ENCODE results near the gene THAP4.

The THAP4 gene

DNA sequence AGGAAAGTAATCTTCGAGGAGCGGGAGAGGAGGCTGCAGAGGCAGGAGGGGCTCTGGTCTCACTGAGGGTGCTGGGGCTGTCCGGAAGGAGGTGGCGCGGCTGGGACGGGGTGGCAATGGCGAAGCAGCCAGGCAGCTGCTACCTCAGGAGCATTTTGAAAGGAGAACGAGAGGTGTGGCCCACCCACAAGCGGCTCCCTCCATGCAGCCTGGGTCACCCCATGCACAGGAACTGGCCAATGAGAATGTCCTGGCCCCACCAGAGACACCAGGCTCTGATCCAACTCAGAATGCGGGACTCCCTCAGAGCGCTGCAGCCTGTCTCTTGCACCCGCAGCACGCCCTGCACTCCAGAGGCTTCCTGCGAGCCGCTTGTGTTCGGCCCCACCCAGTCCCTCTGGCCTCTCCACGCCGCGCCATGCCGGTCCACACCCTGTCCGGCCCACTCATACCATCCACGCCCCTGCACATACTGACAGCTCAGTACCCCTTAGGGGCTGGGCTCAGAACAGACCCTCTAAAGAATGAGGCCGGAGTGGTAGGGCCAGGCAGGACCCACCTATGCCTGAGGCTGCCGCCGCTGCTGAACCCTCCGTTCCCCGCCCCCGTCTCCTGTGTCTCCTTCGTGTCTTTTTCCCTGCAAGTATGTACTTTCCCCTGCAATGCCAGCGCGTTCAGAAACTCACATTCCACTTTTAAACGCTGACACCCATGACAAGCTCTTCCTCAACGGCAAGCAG is 84.8 kb downstream of the THAP4 start:
- DNase-seq (ENCODE audit: low read depth in 2 of 2, low spot score in 1 of 2), result no peak

DNA sequence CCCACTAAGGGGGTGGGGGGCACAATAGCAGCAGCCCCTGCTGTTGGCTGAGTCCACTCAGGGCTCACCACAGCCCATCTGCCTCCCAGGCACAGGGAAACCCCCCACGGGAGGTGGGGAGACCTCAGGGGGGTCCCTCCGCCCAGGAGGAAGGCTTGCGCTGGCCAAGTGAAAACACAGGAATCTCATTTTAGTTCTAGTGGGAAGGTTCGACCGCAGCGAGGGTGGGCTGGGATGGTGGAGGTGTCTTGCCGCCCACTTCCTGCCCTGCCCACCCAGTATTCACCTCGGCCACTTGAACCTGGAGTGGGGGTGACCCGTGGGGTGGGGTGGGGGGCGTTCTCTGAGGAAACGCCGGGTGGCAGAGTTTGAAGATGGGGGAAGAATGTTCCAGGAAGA is 85.4 kb downstream of the THAP4 start:
- no peak for DNase-seq (ENCODE audit: low read depth in 2 of 2, low spot score in 1 of 2)

DNA sequence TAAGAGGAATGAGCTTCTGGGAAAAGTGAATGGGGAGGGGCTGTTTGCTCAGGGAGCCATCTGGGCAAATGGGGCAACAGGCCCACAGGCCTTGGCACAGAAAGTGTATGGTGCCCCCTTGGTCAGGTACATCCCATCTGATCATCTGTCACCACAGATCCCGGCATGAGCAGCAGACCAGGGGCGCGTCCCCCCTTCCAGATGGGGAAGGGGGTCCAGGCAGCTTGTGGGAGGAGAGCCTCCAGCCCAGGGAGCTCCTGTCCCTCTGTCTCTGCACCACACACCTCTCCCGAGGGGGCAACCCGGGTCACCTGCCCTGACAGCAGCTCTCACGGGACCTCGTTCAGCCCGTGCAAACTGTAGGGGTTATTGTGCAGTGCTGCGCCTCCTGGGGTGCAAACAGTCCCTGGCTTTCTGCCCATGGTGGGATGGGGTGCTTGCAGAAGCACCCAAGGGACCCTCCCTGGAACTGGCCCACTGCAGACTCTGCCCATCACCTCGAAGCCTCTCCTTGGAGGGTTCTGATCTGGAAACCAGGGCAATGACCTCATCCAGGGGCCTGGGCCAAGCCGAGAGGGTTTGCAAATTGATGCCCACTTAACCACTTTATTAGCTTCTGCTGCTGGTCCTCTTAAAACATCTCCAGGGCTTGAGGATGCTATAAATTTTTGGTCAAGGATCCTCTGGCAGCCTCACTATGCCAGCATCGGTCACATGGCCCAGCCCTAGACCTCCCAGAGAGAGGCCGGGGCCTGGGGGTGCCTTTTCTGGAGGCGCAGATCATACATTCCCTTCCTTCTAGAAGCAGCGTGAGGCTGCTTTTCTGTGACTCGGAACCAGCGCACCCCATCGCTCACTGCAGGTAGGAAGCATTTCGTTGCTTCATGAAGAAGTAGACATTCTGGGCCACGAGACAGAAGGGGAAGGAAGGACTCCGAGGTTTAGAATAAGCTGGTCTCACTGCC is 86.1 kb downstream of the THAP4 start:
- no peak for DNase-seq (ENCODE audit: low read depth in 2 of 2, low spot score in 1 of 2)

DNA sequence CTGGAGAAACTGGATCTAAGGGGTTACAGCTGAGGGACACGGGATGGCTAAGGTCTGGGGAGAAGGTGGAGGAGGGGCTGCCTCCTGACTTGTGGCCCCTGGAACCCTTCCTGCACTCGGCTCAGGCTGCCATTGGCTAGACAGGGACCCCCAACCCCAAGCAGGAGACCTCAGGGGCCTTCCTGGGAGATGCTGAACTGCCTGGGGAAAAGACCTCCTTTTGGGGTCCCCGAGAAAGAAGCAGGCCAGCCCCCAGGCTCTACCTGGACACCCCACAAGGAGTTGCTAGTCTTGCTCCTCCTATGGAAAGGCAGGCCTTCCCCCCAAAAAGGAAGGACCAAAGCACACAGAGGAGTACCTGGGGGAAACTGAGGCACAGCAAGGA is 88.5 kb downstream of the THAP4 start:
- DNase-seq (ENCODE audit: low read depth in 2 of 2, low spot score in 1 of 2), result no peak

DNA sequence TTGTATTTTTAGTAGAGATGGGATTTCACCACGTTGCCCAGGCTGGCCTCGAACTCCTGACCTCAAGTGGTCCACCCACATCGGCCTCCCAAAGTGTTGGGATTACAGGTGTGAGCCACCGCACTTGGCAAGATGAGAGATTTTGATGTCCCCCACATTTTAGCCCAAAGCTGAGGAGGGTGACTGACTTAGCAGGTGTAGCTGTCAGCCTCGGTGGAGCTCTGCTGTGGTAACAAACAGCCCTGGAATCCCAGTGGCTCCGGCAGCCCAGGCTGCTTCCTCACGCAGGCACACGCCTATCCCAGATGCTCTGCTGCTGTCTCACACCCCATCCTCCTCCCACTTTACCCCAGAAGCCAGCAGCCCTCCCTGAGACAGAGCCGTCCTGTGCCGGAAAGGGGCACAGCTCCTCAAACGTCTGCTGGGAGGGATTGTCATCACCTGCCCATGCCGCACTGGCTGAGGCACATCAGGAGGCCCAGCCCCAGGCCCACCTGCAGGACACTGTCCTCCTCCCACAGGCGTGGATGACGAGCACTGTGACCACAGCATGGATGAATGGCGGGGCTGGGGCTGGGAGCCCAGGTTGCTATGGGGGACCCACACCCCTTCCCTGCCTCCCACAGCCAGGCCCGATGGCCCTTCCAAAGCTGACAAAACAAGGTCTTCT is 89.0 kb downstream of the THAP4 start:
- no peak for DNase-seq (ENCODE audit: low read depth in 2 of 2, low spot score in 1 of 2)

DNA sequence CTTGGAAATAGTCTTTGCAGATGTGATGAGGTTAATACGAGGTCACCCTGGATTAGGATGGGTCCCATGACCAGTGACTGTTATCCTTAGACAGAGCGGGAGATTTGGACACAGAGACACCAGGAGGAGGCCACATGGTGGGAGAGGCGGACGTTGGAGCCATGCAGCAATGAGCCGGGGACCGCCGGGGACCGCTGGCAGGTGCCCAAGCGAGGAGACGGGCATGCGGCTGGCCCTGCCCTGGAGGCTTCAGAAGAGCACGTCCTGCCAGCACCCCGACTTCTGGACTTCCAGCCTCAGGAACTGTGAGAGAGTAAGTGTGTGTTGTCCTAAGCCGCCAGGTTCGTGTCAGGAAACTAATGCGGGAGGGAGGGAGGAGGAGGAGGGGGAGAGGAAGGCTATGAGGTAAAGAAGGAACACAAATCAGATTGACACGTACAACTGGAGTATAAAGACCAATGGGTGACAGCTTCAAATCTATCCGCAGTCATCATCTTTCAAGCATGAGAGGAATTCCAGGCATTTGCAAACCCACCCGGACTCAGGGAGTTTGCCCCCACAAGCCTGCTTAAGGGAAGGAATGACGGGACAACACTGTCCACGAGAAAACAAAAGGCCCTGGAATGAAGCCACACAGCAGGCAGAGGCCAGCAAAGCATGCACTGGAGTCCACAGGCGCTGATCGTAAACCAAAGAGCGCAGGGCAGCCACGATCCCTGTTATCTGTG is 90.0 kb downstream of the THAP4 start:
- no peak for DNase-seq (ENCODE audit: low read depth in 2 of 2, low spot score in 1 of 2)

DNA sequence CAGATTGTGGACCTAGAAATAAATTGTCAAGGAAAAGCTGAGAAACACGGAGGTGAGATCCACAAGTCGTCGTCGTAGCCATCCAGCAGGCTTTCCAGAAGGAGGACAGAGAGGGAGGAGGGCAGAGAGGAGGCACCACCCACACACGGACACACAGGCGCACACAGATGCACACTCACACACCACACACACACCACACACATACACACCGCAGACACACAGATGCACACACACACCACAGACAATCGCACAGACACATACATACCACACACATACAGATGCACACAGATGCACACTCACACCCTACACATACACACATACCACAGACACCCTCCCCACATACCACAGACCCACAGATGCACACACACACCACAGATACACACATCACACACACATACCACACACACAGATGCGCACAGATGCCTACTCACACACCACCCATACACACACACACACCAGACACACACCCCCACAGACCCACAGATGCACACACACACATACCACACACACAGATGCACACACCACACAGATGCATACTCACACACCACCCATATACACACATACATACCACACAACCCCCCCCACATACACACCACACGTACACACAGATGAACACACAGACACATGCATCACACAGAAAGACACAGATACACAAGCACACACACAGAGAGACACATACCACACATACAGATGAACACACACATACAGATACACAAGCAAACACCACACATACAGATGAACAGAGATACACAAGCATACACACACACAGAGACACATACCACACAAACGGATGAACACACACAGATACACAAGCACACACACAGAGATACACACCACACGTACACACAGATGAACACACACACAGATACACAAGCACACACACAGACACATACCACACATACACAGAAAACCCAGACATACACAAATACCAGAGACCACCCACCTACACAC is 91.2 kb downstream of the THAP4 start:
- DNase-seq (ENCODE audit: low read depth in 2 of 2, low spot score in 1 of 2), result no peak

DNA sequence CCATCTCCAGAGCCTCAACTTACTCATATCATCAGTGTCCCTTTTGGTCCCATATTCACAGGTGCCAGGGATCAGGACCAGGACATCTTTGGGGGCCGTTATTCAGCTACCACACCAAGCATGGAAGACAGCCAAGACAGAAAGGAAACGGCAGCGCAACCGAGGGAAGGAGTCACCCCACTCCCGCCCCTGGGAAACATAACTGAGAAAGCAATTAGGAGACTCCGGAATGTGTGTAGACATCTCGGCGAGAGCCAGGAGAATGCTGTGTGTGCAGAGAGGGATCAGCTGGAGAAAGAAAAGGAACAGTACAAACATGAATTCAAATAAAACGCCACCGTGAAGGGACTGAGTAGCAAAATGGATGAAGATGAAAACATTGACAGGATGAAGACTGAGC is 91.9 kb downstream of the THAP4 start:
- DNase-seq (ENCODE audit: low read depth in 2 of 2, low spot score in 1 of 2), result no peak

DNA sequence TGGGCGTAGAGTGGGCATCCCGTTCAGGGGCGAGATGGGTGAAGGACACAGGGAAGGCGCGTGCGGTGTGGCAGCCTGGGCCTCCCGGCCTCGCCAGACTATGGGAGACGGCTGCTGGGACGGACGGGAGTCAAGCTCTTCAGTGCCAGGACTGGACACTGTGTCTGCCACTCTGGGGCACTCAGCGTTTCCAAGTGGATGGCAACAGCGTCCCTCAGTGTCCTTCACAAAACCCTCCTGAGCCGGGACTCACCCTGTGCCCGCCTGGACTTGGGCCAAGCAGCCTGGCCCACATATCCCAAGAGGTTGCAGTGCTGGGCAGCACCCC is 94.7 kb downstream of the THAP4 start:
- no peak for DNase-seq (ENCODE audit: low read depth in 2 of 2, low spot score in 1 of 2)

DNA sequence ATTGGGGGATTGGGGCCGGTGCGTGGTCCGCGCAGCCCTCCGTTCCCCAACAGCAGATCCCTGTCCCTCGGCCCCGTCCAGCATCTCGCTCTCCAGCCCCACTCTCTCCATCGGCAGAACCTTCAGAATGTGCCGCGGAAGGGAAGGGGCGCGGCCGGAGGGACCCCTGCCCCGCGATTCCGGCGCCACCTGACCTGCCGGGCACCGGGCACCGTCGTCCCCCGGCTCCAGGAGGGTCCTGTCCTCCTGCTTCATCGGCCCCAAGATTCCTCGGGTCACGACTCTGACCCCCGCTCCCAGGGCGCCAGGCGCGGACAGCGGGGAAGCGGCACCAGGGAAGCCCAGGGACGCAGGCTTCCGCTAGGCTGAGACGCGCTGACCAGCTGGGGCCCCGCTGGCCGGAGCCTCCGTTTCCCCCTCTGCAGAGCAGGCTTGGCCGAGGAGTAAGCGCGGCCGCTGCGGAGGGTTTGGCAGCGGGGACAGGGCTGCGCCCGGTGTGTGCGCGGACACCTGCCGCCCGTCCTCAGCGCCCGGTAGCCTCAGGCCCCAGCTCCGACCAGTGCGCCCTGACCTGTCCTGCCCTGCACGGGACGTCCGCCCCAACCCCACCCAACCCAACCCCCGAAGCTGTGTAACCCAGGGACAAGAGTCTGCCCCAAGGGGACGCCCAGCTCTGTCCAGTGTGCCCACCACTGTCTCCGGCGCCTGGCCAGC is 95.2 kb downstream of the THAP4 start:
- no peak for DNase-seq (ENCODE audit: low read depth in 2 of 2, low spot score in 1 of 2)

DNA sequence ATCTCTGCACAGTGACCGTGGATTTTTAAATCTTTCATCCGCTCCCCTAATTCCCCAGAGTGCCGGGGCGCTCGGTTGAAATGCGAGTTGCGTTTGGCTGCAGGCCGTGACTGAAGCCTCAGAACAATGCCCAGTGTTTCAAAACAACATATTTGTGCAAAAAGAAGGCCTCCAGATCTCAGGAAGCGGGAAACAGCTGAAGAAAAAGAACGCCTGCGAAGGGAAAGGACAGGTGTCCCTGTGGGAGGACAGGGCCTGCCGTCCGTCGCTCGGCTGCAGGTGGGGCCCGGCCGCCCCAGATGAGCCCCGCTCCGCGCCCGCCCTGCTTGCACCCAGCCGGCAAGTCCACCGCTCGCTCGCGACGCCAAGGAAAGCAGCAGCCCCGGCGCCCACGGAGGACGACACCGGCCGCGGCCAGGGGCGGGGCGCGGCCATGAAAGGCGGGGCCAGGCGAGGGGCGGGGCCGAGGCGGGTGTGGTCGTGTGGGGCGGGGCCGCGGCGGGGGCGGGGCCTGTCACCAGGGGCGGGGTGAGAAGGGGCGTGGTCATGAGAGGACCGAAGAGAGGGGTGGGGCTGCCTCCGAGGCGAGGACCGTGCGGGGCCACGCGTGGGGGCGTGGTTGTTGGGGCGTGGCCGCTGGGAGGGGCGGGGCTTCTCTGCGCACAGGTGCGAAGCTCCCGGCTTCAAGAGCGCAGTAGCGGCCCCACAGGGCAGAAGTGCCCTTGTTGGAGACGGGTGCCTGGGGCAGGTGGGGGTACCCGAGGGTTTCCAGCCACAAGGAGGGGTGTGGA is 96.0 kb downstream of the THAP4 start:
- peak; percentile 16 to 37 for DNase-seq (ENCODE audit: low read depth in 2 of 2, low spot score in 1 of 2)

DNA sequence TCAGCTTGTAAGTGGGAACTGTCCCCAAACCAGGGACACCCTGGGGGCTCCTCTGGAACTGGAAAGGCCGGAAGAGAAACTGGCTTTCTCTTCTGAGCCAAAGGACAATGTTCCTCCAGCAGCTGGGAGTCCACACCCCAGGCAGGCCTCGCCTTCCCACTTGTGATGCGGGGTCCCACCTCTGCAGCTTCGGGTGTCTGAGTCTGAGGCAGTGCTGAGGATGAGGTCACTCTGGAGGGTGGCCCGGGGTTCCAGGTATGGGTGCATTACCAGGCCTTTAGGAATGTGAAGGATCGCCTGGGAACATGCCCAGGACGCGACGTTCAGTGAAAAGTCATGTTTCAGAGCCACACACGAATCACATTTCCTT is 96.6 kb downstream of the THAP4 start:
- DNase-seq (ENCODE audit: low read depth in 2 of 2, low spot score in 1 of 2), result no peak

DNA sequence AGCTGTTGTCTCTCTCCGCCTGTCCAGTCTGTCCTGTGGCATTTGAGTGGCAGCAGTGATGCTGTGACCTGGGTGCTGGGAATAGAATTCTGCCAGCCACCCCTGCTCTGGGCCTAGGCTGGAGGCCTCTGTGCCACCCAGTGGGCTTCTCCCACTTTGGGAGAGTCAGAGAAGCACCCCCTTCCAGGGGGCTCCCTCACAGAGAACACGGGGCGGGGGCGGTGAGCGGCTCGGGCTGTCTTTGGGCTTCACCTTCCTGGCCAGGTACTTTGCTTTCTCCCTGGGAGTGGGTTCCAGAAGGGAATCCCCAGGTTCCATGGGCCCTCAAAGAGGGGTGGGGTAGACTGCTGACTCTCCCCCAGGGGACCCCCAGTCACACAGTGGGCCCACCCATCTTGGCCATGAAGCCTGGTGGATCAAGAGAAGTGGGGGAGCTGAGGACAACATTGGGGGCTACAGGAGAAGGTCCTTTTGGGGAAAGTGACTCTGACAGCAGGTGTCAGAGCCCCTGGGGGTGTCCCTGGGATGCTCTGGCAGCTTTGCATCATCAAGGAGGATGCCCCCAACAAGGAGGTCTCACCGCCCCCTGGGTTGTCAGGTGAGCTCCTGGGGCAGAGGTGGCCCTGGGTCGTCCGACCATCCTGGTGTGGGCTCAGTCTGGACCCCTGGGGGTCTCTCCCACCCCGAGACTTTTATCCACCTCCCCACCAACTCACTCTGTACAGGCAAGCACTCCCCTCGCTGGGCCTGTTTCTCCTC is 97.2 kb downstream of the THAP4 start:
- no peak for DNase-seq (ENCODE audit: low read depth in 2 of 2, low spot score in 1 of 2)

DNA sequence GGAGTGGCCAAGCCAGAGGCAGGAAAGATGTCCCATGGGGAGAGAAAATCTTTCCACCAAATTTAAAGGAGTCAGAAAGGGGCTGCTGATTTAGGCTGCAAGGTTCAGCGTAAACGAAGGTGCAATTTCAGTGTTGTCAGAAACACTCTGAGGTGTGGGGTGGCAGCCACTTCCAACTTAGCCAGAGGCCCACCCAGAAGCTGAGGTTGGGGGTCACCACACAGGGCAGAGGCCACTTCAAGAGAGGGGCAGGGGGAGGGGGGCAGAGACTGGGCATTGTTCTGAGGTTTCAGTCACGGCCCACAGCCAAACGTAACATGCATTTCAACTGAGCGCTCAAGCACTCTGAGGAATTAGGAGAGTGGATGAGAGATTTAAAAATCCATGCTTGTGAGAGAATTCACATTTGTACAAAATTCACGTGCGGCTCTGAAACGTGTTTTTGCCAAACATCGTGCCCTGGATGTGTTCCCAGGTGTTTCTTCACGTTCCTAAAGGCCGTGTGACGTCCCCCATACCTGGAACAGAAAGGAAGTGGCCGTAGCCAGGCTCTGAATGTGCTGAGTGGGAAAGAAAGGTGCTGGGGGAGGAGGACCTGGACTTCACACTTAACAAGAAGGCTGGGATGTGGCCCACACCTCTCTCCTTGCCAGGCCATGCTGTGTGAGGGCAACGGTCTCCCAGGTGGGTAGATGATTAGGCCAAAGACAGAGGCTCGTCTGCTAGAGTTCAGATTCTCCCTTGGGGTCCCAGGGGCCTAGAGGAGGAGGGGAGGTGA is 97.9 kb downstream of the THAP4 start:
- DNase-seq (ENCODE audit: low read depth in 2 of 2, low spot score in 1 of 2), result no peak

DNA sequence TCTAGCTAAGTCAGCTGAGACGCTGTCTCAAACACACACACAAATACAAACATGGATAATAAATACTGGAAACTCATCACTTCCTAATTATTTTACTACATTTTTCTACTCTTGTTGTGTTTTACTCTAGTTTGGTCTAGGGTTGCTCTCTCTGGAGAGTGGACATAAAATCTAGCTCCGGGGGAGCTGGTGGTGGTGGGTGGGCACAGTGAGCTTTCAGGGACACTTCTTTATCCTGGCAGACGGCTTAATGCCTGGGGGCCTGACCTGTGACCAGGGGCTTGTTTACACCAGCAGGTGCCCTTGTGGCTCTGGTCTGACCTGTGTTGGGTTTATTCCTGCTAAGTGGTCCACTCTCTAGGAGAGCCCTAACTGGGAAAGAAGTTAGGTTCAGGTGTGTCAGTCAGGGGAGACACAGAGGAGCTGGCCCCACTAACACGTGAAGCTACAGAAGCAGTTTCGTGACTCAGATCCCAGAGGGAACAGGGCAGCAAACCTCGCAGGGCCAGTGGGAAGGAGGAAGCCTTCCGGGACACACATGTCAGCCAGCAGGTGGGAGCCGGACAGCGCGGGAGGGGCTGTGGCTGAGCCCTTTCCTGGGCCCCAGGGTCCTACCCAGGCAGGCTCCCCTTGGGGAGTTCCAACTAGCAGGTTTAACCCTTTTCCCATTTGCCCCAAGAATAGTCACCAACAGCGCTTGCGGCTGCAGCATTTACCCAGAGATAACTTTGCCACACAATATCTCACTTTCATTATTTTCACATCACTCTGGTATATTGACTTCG is 100.9 kb downstream of the THAP4 start:
- DNase-seq (ENCODE audit: low read depth in 2 of 2, low spot score in 1 of 2), result no peak

DNA sequence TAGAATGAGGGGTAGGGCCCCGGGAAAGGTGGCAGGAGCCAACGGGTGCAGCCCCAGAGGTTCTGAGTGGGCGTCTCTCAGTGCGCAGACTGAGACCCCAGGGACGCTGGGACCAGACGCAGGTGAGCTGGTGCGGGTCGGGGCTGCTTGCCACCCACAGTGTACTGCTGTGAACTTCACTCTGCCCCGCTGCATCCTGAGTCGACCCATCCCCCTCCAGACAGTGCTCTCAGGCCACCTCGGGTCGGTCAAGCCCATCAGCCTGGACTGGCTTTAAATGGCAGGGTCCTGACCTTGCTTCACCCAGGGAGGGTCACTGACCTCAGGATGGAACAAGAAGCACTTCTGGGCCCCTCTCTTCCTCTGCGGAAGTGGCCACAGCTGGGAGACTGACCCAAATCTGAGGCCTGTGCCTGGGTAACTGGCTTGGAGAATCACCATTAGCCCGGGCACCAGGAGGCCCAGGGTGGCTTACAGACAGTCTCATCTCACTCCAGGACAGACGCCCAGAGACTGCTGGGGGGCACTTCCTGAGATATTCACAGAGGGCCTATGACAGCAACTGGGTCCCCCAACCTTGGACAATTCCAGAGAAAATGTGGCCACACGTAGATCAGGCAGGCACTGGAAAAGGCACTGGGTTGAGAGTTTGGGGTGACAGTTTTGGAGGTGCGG is 102.1 kb downstream of the THAP4 start:
- DNase-seq (ENCODE audit: low read depth in 2 of 2, low spot score in 1 of 2), result no peak
